Coronary artery (tissue), 2 donors: ENCODE measurements around the gene KIRREL3.

ENCODE experiments used
- DNase-seq: peaks from one replicate; pipeline ENCODE4 v3.0.0-alpha.2; 2017; ENCODE audit warnings: low spot score
- H3K27ac ChIP-seq, 2 donors: fragments of 200-600 bp; sonication (generic); one replicate each; pipeline ENCODE4 v1.5.1; 2016 to 2019
- H3K4me3 ChIP-seq: fragments of 200-600 bp; sonication (generic); 2 replicates; pipeline ENCODE4 v1.5.1; 2016; ENCODE audit warnings: mild to moderate bottlenecking, moderate library complexity
- TF ChIP-seq, protein P1 (sequence below): fragments of 200-600 bp; sonication (generic); IDR thresholded peaks from one replicate; pipeline ENCODE4 v1.5.1; 2019; ENCODE audit warnings: antibody characterized with exemption

The KIRREL3 gene

DNA sequence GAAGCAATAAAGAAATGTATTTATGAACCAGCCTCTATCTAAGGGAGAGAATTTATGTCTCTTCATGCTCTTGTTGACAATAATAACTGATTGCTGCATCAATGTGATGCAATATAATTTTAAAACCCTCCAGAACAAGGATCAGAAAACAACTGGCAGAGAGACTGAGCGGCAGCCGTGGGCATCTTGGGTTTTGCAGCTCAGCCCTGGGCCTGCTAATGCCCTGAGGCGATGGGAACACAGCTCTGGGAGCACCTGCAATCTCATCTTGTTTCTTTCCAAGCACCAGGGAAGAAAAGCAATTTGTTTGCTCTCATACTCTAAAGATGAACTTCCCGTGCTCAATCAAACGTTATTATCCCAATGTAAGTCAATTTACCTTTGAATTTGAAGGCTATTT lies 399.4 kb downstream of the KIRREL3 start:
- TF ChIP-seq, protein P1, sequence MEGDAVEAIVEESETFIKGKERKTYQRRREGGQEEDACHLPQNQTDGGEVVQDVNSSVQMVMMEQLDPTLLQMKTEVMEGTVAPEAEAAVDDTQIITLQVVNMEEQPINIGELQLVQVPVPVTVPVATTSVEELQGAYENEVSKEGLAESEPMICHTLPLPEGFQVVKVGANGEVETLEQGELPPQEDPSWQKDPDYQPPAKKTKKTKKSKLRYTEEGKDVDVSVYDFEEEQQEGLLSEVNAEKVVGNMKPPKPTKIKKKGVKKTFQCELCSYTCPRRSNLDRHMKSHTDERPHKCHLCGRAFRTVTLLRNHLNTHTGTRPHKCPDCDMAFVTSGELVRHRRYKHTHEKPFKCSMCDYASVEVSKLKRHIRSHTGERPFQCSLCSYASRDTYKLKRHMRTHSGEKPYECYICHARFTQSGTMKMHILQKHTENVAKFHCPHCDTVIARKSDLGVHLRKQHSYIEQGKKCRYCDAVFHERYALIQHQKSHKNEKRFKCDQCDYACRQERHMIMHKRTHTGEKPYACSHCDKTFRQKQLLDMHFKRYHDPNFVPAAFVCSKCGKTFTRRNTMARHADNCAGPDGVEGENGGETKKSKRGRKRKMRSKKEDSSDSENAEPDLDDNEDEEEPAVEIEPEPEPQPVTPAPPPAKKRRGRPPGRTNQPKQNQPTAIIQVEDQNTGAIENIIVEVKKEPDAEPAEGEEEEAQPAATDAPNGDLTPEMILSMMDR, result no peak
- Histone ChIP-seq H3K4me3 (no peak overlapping the region), H3K27ac (no peak overlapping the region)
- DNase-seq, result no peak

DNA sequence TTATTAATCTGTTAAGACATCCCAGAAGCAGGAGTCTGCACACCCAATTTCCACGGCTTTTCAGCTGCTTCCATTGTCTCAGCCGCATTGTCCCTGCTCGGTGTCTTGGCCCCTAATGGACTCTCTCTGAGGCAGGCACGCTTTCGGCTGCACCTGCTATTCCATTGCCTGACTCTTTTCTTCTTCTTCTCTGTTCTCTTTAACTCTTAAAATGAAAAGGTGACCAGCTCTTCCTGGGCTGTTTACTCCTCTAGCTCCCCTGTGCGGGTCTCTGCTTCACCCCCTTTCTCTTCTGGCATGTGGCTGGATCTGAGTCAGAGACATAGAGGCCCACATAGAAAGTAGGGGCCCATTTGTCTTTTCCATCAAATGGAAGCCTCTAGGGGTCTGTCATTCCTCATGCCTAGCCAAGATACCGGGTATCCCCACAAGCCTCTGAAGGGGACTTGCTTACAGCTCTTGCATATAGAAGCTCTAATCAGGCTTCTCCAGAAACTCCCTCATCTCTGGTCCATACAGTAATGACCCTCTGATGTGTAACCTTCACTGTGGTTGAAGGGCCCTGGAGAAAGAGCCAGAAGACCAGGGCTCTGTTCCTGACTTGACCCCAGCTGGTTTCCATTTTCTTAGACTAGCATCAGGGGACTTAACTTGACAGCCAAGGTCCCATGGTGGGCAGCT lies 401.2 kb downstream of the KIRREL3 start:
- Histone ChIP-seq H3K4me3 (no peak overlapping the region), H3K27ac (no peak overlapping the region)
- no peak for DNase-seq
- TF ChIP-seq, protein P1, result no peak

DNA sequence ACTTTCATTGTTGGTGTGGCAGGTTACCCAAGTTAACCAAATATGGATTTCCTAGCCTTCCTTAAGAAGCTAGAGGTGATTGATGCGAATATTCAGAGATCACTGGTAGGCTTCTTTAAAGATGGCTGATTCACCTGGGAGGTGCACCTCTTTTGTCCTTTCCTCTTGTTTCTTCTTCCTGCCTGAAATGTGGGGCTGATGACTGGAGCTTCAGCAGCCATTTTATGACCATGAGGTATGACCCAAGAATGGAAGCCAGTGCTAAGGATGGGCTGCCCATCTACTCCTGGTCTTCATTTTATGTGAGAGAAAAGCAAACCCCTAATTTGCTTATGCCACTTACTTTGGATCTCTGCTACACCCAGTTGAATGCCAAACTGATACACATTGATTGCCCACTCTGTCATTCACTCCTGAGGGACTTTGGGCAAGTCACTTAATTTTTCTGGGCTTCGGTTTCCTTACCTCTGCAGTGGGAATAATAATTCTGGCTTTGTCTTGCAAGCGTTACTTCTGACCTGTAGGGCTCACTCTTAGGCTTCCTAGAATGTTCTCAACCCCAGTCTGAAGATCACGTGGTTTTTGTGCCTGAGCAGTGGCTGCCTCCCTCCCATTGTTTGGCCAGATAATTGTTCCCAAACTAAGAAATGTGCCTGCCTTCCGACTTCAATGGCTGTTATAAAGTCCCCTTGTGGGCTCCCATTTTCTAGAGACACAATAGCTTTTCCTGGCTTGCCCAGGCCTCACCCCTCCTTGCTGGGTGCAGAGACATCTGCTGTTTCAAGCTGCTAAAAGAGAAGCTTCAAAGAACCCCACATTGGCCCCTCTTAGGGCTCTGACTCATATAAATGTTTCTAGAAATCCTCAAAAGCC lies 402.0 kb downstream of the KIRREL3 start:
- TF ChIP-seq, protein P1, result no peak
- Histone ChIP-seq H3K27ac (no peak overlapping the region), H3K4me3 (no peak overlapping the region)
- DNase-seq, result no peak

DNA sequence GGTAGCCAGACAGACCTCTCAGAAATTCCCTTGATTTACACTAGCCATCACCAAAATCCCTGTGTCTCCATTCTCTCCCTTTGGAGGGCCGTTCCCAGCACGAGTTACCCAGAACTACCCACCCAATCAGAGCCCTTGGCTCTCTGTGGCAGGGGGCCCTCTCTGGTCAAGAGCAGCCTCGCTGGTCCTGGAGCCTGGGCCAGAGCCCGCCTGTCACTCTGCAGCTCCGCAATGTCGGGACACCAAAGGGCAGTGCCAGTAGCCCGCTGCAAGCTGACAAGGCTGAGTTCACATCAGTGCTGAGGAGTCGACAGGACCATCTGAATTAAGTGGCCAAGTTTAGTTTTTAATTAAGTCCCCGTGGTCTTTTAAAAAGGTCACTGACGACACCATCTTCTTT lies 403.5 kb downstream of the KIRREL3 start:
- no peak overlapping the region for H3K4me3 ChIP-seq
- no peak overlapping the region for H3K27ac ChIP-seq
- no peak for DNase-seq
- TF ChIP-seq, protein P1, result no peak

DNA sequence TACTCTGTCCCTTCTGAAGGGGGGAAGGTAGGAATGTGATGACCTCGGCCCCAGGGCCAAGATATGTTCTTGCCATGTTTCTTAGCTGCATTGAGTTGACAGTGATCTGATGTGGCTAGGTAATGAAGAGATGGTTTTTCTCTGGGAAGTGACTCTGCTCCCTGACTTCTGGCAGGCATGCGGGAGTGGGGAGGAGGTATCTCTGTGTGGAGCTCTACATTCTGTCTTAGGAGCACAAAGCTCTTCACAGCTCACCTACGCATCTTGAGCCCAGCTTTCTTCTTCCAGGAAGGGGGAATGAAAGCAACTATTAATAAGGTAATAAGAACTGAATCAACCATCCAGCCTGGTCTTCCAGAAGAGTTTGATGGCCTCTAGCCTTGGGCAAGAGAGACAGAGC lies 404.1 kb downstream of the KIRREL3 start:
- TF ChIP-seq, protein P1, result no peak

DNA sequence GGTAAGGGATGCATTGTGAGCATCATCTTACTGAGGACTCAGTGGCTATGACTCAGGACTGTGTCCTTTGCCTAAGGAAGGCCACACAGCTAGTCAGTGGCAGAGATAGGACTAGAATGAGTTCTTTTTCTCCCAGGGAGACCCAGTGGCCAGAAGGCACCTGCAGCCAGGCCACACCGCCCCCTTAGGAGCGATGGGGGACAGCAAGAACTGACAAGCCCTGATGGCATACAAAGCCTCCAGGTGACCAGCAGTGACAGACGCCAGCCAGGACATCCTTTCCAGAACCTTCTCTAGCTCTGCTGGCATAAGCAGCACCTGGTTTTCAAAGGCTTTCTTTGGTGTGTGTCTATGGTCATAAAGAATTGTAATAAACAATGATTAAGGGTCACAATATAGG lies 405.0 kb downstream of the KIRREL3 start:
- TF ChIP-seq, protein P1, result no peak
- Histone ChIP-seq H3K4me3 (no peak overlapping the region), H3K27ac (no peak overlapping the region)
- no peak for DNase-seq

More for the DNA sequence above, 404.1 kb downstream of the KIRREL3 start:
- DNase-seq, result no peak
- Histone ChIP-seq H3K27ac (no peak overlapping the region), H3K4me3 (no peak overlapping the region)
